Lung (tissue), 16 donors: ENCODE data around the gene MND1. TPM values are rescaled to one million over a fixed set of nuclear protein-coding genes. Genes with fewer than 3 reads are reported as not detected.

Source experiments
- ATAC-seq: fragments of 200-7000 bp; cut with Tn5 transposase; one replicate; pipeline ENCODE4 v1.9.1; 2020; ENCODE audit warnings: moderate number of reproducible peaks; ENCODE audit not compliant: insufficient read depth, low FRiP score
- DNase-seq, 3 donors: peaks; one replicate each; pipeline ENCODE4 v3.0.0-alpha.2; 2013 to 2017
- H3K27ac ChIP-seq, 2 donors: one replicate each; pipeline ENCODE4 v1.5.1; 2013; ENCODE audit warnings: mild to moderate bottlenecking in 2 of 2, moderate library complexity in 2 of 2, control low read depth in 1 of 2, inconsistent platforms in 1 of 2, low read depth in 1 of 2, low read length in 1 of 2
- H3K27me3 ChIP-seq, 3 donors: one replicate each; pipeline ENCODE4 v1.5.1; 2013; ENCODE audit warnings: low read length in 2 of 3; ENCODE audit not compliant: control insufficient read depth in 3 of 3, insufficient read depth in 3 of 3
- H3K36me3 ChIP-seq, 4 donors: one replicate each; pipeline ENCODE4 v1.5.1; 2013; ENCODE audit warnings: low read length in 4 of 4, mild to moderate bottlenecking in 1 of 4, moderate library complexity in 1 of 4; ENCODE audit not compliant: control insufficient read depth in 4 of 4, insufficient read depth in 4 of 4
- H3K4me1 ChIP-seq, 5 donors: one replicate each; pipeline ENCODE4 v1.5.1; 2013; ENCODE audit warnings: low read length in 5 of 5, mild to moderate bottlenecking in 2 of 5, moderate library complexity in 1 of 5; ENCODE audit not compliant: control insufficient read depth in 5 of 5, insufficient read depth in 5 of 5
- H3K4me3 ChIP-seq: one replicate; pipeline ENCODE4 v1.5.1; 2013; ENCODE audit warnings: mild to moderate bottlenecking, control low read depth, moderate library complexity
- H3K9ac ChIP-seq, 2 donors: one replicate each; pipeline ENCODE4 v1.5.1; 2013; ENCODE audit warnings: low read length in 2 of 2, control low read depth in 1 of 2; ENCODE audit not compliant: insufficient read depth in 1 of 2
- H3K9me3 ChIP-seq, 4 donors: one replicate each; pipeline ENCODE4 v1.5.1; 2013; ENCODE audit warnings: low read length in 3 of 4, mild to moderate bottlenecking in 1 of 4, moderate library complexity in 1 of 4; ENCODE audit not compliant: control insufficient read depth in 4 of 4, insufficient read depth in 3 of 4
- WGBS, 2 donors: extraction: QIAGEN DNeasy Blood & Tissue Kit; methylation state at CpG; one replicate each; pipeline ENCODE4 v1.1.7; 2013; 5-methylcytosine and 5-hydroxymethylcytosine counted together
- long read RNA-seq, 5 donors: transcript quantifications; one replicate each; lab custom pipeline, GENCODE V29; 2026
- polyA plus RNA-seq, 2 donors: library from polyadenylated mRNA; stranded (reverse); fragments of 200-250 nt; gene quantifications; one replicate each; pipeline ENCODE4 v1.2.1, GENCODE V29; 2013
- total RNA-seq, 2 donors: library from RNA; depleted of rRNA in 1 of 2; stranded (reverse); fragments of >200 nt in 1 of 2; gene quantifications; one replicate each; pipeline ENCODE4 v1.2.1, GENCODE V29; 2014 to 2021
- TF ChIP-seq, protein P1 (sequence below): IDR thresholded peaks from 2 replicates; pipeline ENCODE4 v1.5.1; 2012; ENCODE audit warnings: mild to moderate bottlenecking; ENCODE audit errors: control extremely low read depth, extremely low read depth
- donor health status: control.
- donor health status: control.
- donor health status: Bipolar disorder and iron deficiency.
- donor health status: healthy.
- donor health status: DM: yes; HTN: yes; CAD: no.

The MND1 gene, protein sequence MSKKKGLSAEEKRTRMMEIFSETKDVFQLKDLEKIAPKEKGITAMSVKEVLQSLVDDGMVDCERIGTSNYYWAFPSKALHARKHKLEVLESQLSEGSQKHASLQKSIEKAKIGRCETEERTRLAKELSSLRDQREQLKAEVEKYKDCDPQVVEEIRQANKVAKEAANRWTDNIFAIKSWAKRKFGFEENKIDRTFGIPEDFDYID
- 1 to 10 TPM in 1 of 2 donors, under 1 TPM in 1; 0.94 to 1.5 TPM for total RNA-seq
- 1 to 10 TPM in 1 of 2 donors, under 1 TPM in 1; 0.80 to 4.4 TPM for polyA plus RNA-seq
- long read RNA-seq, donor 1, transcript MND1-201 (8 exons, 968 nt): major isoform, 7 of 7 reads
- long read RNA-seq, donor 1, partial matches to known transcripts: 0 of 7 reads
- long read RNA-seq, donor 1, other reads (novel, unspliced or antisense): 0 of 7 reads
- long read RNA-seq, donor 2, partial matches to known transcripts: 0 of 3 reads
- long read RNA-seq, donor 2, other reads (novel, unspliced or antisense): 0 of 3 reads
- long read RNA-seq, donor 3, partial matches to known transcripts: 0 of 4 reads
- long read RNA-seq, donor 3, other reads (novel, unspliced or antisense): 0 of 4 reads
- long read RNA-seq, donor 4, partial matches to known transcripts: 0 of 2 reads
- long read RNA-seq, donor 4, other reads (novel, unspliced or antisense): 0 of 2 reads
- long read RNA-seq, donor 5, transcript MND1-201 (8 exons, 968 nt): major isoform, 5 of 5 reads
- long read RNA-seq, donor 5, partial matches to known transcripts: 0 of 5 reads
- long read RNA-seq, donor 5, other reads (novel, unspliced or antisense): 0 of 5 reads

DNA sequence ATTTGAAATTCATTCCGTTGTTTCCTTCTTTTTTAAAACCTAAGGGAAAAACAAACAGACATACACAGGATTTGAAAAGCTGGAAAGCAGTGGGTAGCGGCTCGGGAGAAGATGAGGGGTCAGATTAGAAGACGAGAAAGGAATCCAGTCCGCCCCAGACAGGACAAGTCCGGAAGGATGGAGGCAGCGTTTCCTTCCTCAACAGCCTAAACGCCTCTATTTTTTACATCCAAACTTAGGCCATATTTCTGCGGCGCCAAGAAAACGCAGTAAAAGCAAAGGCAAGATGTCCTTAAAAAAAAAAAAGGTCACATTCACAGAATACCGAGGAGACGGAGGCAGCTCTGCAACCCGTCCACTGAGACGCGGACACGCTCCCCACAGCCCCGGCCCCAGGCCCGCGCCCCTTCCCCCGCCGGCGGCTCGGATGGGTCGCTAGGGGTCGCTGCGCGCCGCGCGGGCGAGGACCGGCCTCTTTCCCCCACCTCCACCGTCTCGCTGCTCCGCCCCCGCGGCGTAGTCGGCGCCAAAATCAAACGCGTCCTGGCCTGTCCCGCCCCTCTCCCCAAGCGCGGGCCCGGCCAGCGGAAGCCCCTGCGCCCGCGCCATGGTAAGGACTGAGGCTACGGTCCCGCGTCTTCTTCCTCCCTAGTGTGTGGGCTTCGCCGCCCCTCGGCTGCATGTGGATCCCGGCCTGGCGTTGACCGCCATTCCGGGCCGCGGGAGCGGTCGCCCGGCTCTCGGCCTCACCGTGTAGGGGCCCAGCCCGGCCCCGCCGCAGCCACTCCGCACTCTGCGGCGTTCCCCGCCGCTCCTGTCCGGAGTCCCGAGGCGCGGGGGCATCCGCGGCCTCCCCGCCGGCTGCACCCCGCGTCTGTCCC is at the start of gene MND1:
Gene MND1 (plus strand): TSS at position 558 of the 881 bp plus-strand sequence. CDS start 50 bp downstream, at position 608.
- 0 to 1% methylated on average over 70 to 86 of the region's 86 CpGs for WGBS, 2 donors

DNA sequence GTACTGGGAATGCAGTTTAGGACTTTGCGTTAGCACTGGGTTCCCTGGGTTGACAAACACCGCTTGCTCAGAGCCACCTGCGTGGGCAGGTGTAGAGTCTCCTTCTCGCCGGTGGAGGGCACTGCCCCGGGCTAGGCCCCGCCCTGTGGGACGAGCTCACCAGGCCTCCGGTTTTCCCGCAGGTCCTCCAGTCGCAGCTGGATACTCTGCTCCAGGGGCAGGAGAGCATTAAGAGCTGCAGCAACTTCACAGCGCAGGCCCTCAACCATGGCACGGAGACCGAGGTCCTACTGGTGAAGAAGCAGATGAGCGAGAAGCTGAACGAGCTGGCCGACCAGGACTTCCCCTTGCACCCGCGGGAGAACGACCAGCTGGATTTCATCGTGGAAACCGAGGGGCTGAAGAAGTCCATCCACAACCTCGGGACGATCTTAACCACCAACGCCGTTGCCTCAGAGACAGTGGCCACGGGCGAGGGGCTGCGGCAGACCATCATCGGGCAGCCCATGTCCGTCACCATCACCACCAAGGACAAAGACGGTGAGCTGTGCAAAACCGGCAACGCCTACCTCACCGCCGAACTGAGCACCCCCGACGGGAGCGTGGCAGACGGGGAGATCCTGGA is 49.2 kb upstream of the MND1 start:
- Histone ChIP-seq H3K27me3 (no peaks in the 10 kb centered on the region), H3K9me3 (peaks cover 0 to 6% (median under 1%) of the 10 kb centered on the region in 4 donors), H3K27ac (no peak overlapping the region), H3K4me1 (peaks cover 3 to 45% (median 26%) of the 10 kb centered on the region in 5 donors), H3K36me3 (peaks cover 6 to 21% (median 13%) of the 10 kb centered on the region in 4 donors), H3K4me3 (no peak overlapping the region), H3K9ac (no peak overlapping the region)
- 91 to 92% methylated on average over 38 to 40 of the region's 40 CpGs for WGBS, 2 donors
- ATAC-seq (no peak), DNase-seq (no peak)
- TF ChIP-seq, protein P1, sequence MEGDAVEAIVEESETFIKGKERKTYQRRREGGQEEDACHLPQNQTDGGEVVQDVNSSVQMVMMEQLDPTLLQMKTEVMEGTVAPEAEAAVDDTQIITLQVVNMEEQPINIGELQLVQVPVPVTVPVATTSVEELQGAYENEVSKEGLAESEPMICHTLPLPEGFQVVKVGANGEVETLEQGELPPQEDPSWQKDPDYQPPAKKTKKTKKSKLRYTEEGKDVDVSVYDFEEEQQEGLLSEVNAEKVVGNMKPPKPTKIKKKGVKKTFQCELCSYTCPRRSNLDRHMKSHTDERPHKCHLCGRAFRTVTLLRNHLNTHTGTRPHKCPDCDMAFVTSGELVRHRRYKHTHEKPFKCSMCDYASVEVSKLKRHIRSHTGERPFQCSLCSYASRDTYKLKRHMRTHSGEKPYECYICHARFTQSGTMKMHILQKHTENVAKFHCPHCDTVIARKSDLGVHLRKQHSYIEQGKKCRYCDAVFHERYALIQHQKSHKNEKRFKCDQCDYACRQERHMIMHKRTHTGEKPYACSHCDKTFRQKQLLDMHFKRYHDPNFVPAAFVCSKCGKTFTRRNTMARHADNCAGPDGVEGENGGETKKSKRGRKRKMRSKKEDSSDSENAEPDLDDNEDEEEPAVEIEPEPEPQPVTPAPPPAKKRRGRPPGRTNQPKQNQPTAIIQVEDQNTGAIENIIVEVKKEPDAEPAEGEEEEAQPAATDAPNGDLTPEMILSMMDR: no peak

More for the DNA sequence above, at the start of gene MND1:
- H3K9me3 ChIP-seq: no peaks in the 10 kb centered on the region
- H3K4me1 ChIP-seq: peaks cover 0 to 16% (median 1%) of the 10 kb centered on the region in 5 donors
- H3K27ac ChIP-seq: no peak within 1 kb of the TSS
- no peaks in the 10 kb centered on the region for H3K27me3 ChIP-seq
- DNase-seq (peak; percentile 94 to 95 (median 95)), ATAC-seq (peak; percentile 94)
- peak within 1 kb of the TSS; percentile 78 for H3K4me3 ChIP-seq
- TF ChIP-seq, protein P1: peak; percentile 75
- H3K9ac ChIP-seq: peak within 1 kb of the TSS; percentile 38 to 71
- peaks cover 0 to 8% (median 0%) of the 10 kb centered on the region in 4 donors for H3K36me3 ChIP-seq

DNA sequence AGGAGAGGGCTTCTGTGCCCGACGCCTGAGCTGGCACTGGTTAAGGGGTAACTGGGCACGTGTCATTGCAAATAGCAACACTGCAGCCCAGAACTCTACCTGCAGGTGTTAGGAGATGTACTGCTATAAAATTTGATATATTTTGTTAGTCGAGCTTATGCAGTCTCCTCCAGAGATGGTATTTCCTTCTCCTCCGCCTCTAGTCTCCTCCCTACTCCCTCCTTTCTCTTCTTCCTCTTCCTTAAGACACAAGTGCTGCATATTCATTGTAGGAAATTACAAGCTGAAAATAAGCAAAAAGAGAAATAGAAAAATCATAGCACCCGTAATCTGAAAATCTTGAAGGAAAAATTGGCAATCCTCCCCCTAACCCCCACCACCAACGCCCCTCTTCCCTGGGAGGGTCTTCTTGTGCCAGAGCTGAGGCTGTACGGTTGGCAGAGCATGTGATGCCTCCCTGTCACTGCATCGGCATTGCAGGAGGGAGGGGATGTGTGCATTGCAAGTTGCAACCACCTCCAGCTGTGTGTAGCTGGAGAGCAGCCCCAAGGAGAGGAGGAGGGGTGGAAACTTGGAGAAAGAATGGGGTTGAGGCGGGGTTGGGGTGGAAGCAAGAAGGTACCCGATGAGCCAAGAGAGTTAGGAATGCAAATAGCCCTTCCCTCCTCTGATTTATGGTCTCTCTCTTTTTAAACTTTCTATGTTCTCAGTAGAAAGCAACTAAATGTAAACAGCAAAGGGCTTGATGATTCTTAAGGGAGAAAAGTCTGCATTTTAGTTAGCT is 48.3 kb upstream of the MND1 start:
- no peak overlapping the region for H3K4me3 ChIP-seq
- ATAC-seq (no peak), DNase-seq (peak; percentile 87 to 95 (median 92))
- H3K9ac ChIP-seq: peak overlapping the region in 1 of 2 donors; percentile 56
- H3K4me1 ChIP-seq: peaks cover 3 to 45% (median 26%) of the 10 kb centered on the region in 5 donors
- H3K27me3 ChIP-seq: no peaks in the 10 kb centered on the region
- peaks cover 0 to 8% (median under 1%) of the 10 kb centered on the region in 4 donors for H3K9me3 ChIP-seq
- no peak overlapping the region for H3K27ac ChIP-seq
- peaks cover 6 to 24% (median 11%) of the 10 kb centered on the region in 4 donors for H3K36me3 ChIP-seq
- 64 to 74% methylated on average over 11 of the region's 11 CpGs for WGBS, 2 donors
- TF ChIP-seq, protein P1: no peak
